Upper lobe of left lung (tissue), 4 donors: ENCODE measurements around the gene SETBP1.

Experiments
- EP300 ChIP-seq, 4 donors: sonication (generic); formaldehyde crosslinking; IDR thresholded peaks; one replicate each; pipeline ENCODE4 v1.5.1; 2017; ENCODE audit warnings: antibody characterized with exemption in 4 of 4, control low read depth in 2 of 4
- POLR2A ChIP-seq, 4 donors: fragments of 450-650 bp; IDR thresholded peaks; one replicate each; pipeline ENCODE4 v1.5.1; 2016 to 2017; ENCODE audit warnings: antibody characterized with exemption in 4 of 4, mild to moderate bottlenecking in 2 of 4
- TF ChIP-seq, protein P1 (sequence below), 6 experiments: fragments of 450-650 bp in 4 of 6; fragments of 200-600 bp in 2 of 6; sonication (generic) in 2 of 6; IDR thresholded peaks; one replicate each; pipeline ENCODE4 v1.5.1; 2016 to 2019; ENCODE audit warnings: antibody characterized with exemption in 6 of 6

DNA sequence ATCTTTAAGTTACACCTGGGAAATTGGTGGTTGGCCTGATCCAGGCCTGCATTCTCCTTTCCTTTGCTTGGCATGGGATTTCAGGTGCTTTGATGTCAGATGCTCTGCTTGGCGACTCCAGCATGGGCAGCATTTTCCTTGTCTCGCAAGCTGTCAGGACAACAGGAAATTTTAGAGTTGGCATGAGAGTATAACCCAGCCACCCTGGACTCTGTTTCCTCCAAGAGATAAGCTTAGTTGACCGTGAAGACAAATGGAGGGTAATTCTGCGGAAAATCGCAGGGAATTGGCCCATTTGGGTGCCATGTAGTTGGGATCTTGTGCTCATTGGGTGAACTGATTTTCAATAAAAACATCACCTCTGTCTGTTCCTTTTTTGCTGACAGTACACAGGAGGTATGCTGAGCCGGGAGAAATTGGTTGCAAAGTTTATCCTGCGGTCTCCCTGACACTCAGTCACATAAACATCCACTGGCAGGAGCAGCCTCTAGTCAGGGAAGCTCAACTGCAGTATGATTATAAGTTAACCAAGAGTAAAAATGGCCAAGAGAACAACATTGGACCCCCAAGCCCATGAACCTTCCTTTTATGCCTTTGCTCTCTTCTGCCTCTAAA is 409.9 kb downstream of the SETBP1 start:
- TF ChIP-seq, protein P1, sequence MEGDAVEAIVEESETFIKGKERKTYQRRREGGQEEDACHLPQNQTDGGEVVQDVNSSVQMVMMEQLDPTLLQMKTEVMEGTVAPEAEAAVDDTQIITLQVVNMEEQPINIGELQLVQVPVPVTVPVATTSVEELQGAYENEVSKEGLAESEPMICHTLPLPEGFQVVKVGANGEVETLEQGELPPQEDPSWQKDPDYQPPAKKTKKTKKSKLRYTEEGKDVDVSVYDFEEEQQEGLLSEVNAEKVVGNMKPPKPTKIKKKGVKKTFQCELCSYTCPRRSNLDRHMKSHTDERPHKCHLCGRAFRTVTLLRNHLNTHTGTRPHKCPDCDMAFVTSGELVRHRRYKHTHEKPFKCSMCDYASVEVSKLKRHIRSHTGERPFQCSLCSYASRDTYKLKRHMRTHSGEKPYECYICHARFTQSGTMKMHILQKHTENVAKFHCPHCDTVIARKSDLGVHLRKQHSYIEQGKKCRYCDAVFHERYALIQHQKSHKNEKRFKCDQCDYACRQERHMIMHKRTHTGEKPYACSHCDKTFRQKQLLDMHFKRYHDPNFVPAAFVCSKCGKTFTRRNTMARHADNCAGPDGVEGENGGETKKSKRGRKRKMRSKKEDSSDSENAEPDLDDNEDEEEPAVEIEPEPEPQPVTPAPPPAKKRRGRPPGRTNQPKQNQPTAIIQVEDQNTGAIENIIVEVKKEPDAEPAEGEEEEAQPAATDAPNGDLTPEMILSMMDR (IDR thresholded peaks at IDR 0.05) = no peak
- TF ChIP-seq POLR2A (IDR thresholded peaks at IDR 0.05) = no peak
- no peak for TF ChIP-seq EP300 (IDR thresholded peaks at IDR 0.05)
